VCaP (cell line): ENCODE results near the gene HES6.

Source experiments
- H3K27ac ChIP-seq: fragments of 450-650 bp; 2 replicates; pipeline ENCODE4 v1.5.1; 2017
- TF ChIP-seq, protein P1 (sequence below): fragments of 450-650 bp; conservative IDR thresholded peaks from 2 replicates; pipeline ENCODE4 v1.5.1; 2017; ENCODE audit warnings: mild to moderate bottlenecking, moderate library complexity

Gene HES6

DNA sequence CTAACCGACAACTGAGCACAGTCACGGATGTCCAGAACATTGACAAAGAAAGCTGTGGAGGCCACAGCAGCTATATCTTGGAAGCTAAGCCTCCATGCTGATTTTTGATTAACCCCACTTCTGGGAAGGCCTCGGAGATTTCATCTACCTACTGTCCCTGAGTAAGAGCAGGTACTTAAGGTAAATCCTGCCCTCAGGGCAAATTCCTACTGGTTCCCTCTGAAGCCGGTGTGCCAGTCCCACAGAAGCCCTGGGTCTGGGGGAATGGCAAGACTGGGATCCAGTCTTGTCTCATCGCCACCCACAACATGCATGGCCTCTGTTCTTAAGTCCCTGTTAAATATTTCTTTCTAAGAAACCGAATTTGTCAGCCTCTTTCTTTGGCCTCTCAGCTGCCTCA, 29.9 kb upstream of the HES6 start:
- H3K27ac ChIP-seq: no peak overlapping the region
- TF ChIP-seq, protein P1, sequence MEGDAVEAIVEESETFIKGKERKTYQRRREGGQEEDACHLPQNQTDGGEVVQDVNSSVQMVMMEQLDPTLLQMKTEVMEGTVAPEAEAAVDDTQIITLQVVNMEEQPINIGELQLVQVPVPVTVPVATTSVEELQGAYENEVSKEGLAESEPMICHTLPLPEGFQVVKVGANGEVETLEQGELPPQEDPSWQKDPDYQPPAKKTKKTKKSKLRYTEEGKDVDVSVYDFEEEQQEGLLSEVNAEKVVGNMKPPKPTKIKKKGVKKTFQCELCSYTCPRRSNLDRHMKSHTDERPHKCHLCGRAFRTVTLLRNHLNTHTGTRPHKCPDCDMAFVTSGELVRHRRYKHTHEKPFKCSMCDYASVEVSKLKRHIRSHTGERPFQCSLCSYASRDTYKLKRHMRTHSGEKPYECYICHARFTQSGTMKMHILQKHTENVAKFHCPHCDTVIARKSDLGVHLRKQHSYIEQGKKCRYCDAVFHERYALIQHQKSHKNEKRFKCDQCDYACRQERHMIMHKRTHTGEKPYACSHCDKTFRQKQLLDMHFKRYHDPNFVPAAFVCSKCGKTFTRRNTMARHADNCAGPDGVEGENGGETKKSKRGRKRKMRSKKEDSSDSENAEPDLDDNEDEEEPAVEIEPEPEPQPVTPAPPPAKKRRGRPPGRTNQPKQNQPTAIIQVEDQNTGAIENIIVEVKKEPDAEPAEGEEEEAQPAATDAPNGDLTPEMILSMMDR: no peak

DNA sequence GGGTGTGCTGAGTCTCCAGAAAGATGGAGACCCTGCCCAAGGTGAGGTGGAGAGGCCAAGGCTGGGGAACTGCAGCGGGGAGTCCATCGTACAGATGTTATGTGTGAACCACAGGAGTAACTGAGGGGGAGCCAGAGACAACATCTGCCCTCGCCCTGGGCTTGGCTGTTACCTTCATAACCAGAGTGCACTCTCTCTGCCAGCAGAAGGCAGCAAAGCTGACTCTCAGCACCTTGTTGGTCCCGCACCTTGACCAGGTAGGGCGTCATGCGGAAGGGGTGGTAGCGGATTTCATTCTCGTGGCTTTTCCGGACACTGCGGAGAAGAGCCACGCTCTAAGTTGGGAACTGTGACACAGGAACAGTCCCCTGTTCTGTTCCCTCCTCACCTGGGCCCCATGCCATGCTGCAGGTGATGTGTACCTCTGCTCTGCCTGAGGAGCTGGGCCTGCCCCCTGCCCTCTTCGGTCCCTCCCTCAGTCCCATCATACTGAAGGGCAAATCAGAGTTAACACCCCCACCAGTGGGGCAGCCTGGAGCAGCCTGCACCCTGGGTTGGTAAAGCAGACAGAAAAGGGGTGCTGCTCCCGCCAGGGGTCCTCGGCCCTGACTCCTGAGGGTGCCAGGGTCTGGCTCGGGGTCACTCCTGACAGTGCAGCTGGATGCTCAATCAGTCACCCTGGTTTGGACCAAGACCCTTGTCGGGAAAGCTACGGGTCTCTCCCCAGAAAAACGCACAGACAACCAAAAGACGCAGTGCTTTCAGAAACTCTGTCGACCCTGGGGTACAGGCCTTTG, 28.2 kb upstream of the HES6 start:
- TF ChIP-seq, protein P1: no peak
- no peak overlapping the region for H3K27ac ChIP-seq

DNA sequence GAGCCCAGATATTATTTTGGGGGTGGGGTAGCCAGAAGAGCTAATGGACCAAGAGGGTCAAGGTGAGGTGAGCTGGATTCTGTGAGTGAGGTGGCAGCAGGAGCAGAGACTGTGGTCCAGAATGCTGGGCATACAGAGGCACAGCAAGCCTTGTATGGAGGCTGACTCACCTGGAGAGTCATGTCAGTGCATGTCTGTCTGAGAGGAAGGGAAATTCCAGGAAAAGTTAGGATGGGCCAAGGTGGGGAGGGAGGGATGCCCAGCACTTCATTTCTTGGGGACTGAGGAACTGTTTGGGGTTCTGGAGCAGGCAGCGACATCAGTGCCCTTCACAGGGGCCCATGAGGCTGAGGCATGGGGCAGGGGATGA, 27.5 kb upstream of the HES6 start:
- H3K27ac ChIP-seq: no peak overlapping the region
- TF ChIP-seq, protein P1: no peak

DNA sequence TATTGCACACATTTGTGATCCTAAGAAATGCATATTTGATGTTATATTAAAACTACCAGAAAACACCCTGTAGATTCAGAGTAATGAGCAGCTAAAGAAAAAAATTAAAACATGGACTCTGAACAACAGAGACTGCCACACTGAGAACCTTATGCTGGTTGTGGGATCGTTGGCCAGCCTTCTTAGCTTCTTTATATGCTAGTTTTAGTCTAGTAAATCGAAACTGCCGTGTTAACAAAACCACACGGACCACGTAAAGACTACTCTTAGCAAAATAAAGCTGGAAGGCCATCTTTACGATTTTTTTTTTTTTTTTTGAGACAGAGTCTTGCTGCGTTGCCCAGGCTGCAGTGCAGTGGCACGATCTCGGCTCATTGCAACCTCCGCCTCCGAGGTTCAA, 25.8 kb upstream of the HES6 start:
- TF ChIP-seq, protein P1: no peak
- H3K27ac ChIP-seq: peak overlapping the region; percentile 85

DNA sequence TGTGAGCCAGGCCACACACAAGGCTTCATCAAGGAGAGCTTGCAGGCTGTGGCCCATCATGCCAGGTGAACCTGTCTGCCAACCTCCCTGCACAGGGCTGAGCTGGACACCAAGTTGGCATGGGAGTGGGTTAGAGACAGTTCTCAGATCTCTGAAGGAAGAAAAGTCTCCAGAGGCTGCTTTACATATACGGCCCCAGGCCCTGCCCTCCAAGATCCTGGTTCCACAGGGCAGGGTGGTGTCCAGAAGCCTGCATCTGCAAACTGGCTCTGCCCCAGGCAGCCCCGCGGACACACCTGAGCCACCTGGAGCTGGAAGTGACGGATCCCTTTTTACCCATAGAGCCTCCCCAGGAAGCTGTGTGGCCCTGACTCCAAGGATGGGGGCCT, 24.2 kb upstream of the HES6 start:
- TF ChIP-seq, protein P1: no peak
- H3K27ac ChIP-seq: peak overlapping the region; percentile 85

DNA sequence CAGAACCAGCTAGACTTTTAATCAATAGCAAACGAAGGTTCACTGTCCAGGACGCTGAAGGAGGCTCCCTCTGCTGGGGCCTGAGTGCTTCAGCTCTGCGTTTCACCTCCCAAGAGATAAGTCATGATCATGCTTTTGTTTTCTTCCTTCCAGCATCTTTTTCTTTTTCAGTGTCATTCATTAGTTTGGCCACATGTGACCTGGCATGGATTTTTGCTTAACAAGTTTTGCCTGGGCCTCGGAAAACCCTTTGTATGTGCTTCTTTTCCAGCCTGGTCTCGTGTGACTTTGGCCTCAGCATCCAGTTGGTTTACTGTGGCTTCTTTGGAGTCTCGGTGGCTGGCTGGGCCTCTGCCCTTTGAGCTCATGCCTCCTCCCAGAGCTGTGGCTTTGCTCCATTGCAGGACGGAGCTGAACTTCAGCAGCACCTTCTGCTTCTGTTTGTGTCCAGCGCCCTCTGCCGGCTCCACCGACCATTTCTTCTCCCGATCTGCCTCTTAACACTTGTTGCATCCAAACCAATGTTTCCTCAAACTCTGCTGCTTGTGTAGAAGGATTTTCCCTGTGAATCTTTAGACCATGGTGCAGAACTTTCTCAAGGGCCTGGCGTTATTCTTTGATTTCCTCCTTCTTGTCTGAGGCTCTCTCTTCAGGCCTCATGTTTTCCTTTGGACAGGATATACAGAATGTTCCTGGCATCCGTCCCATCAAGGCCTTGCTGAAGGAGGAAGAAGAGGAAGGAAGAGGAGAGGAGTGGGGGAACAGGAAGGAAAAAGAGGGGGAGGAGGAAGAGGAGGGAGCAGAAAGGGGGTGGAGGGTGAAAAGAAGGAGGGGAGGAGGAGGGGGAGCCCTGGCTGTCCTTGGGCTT, 23.6 kb upstream of the HES6 start:
- H3K27ac ChIP-seq: peak overlapping the region; percentile 85
- TF ChIP-seq, protein P1: peak; percentile 86

DNA sequence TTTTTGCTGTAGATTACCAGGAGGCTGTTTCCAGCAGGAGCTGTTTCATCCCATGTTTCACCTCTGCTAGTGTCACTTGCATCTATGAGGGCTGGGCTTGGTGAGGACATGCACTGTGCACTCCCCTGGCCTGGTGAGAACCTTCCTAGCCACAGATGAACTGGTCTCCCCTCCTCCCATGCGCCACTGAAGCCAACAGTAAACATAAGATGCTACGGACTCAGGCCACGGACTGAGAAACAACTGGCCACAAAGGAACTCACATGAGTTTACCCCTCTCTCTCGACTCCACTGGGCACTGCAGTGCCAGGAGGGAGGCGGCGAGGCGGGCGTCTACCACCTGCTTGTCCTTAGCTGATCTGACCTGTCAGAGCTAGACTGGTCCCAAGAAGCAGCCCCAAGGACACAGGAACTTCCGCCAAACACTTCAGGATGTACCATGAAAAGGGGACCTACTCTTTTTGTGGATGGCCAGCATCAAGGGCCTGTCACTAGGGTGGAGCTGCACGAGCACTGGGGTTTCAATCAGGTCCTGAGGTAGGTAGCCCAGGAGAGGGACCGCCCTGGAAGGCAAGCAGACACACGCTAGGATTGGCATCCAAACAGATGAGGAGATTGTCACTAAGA, 22.8 kb upstream of the HES6 start:
- peak overlapping the region; percentile 85 for H3K27ac ChIP-seq
- TF ChIP-seq, protein P1: no peak
